ENCODE data around the gene KLHL36.

Gene KLHL36

DNA sequence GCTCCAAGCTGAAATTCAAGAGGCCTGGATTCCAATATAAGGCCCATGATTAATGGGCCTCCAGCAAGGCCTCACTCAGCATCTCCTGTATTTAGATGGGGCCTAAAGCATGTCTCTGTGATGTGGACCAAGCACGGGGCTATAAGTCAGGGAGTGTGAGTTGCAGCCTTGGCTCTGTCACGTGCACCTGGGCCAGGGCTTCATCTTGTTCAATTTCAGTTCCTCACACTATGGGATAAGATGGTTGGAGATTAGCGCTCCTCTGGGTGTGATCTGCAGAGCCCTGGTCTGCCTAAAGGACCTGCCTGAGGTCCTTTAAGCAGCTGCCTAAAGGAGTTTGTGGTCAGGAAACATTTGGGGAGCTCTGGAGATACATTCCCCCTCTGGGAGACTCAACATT is 25.2 kb downstream of the KLHL36 start:
- no peak overlapping the region for H3K27ac ChIP-seq (ENCODE audit: low read depth, low read length, severe bottlenecking)

DNA sequence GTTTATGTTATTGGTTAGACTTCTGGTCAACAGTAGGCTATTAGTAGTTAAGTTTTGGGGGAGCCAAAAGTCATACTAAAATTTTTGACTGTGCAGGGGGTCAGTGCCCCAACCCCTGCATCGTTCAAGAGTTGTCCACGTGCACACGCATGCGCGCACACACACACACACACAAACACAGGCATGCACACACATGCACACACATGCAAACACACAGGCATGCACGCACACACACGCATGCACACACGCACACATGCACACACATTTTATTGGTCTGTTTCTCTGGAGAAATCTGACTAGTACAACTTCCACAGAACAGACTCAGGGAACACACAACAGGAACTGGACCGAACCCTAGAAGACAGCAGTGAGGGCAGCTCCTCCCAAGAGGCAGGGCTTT is 27.1 kb downstream of the KLHL36 start:
- WGBS, 2 experiments (ENCODE audit: insufficient coverage in 2 of 2) = 60 to 84% methylated on average over 1 to 8 of the region's 9 CpGs
- no peak overlapping the region for H3K27ac ChIP-seq (ENCODE audit: low read depth, low read length, severe bottlenecking)
- no peaks in the 10 kb centered on the region for H3K4me1 ChIP-seq (ENCODE audit: control insufficient read depth, insufficient read depth, low read length, poor library complexity, severe bottlenecking)
- no peaks in the 10 kb centered on the region for H3K9me3 ChIP-seq (ENCODE audit: control insufficient read depth, low read length)
- no peaks in the 10 kb centered on the region for H3K36me3 ChIP-seq (ENCODE audit: control insufficient read depth, insufficient read depth, low read length)
- H3K4me3 ChIP-seq (ENCODE audit: extremely low read depth, insufficient read depth, low read length, poor library complexity, severe bottlenecking) = no peak overlapping the region

More for the DNA sequence above, 25.2 kb downstream of the KLHL36 start:
- WGBS, 2 experiments (ENCODE audit: insufficient coverage in 2 of 2) = 87 to 90% methylated on average over 2 to 3 of the region's 3 CpGs
- no peak overlapping the region for H3K4me3 ChIP-seq (ENCODE audit: extremely low read depth, insufficient read depth, low read length, poor library complexity, severe bottlenecking)
- no peaks in the 10 kb centered on the region for H3K4me1 ChIP-seq (ENCODE audit: control insufficient read depth, insufficient read depth, low read length, poor library complexity, severe bottlenecking)
- no peaks in the 10 kb centered on the region for H3K9me3 ChIP-seq (ENCODE audit: control insufficient read depth, low read length)
- H3K36me3 ChIP-seq (ENCODE audit: control insufficient read depth, insufficient read depth, low read length) = no peaks in the 10 kb centered on the region

DNA sequence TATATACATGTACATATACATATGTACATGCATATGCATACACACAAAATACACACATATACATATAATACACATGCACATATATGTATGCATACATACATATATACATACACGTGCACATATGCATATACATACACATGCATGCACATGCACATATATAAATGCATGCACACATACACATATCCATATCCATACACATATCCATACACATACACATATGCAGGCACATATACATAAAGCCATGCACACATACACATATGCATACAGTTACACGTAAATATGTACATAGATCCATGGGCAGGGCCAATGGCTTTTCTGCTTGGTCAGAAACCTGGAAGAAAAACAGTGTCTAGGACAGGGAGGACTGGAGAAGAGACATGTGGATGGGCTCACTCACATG is 27.6 kb downstream of the KLHL36 start:
- H3K36me3 ChIP-seq (ENCODE audit: control insufficient read depth, insufficient read depth, low read length) = no peaks in the 10 kb centered on the region
- no peak overlapping the region for H3K27ac ChIP-seq (ENCODE audit: low read depth, low read length, severe bottlenecking)
- H3K4me3 ChIP-seq (ENCODE audit: extremely low read depth, insufficient read depth, low read length, poor library complexity, severe bottlenecking) = no peak overlapping the region
- 92 to 96% methylated on average over 2 of the region's 2 CpGs for WGBS, 2 experiments (ENCODE audit: insufficient coverage in 2 of 2)
- no peaks in the 10 kb centered on the region for H3K9me3 ChIP-seq (ENCODE audit: control insufficient read depth, low read length)
- no peaks in the 10 kb centered on the region for H3K4me1 ChIP-seq (ENCODE audit: control insufficient read depth, insufficient read depth, low read length, poor library complexity, severe bottlenecking)

DNA sequence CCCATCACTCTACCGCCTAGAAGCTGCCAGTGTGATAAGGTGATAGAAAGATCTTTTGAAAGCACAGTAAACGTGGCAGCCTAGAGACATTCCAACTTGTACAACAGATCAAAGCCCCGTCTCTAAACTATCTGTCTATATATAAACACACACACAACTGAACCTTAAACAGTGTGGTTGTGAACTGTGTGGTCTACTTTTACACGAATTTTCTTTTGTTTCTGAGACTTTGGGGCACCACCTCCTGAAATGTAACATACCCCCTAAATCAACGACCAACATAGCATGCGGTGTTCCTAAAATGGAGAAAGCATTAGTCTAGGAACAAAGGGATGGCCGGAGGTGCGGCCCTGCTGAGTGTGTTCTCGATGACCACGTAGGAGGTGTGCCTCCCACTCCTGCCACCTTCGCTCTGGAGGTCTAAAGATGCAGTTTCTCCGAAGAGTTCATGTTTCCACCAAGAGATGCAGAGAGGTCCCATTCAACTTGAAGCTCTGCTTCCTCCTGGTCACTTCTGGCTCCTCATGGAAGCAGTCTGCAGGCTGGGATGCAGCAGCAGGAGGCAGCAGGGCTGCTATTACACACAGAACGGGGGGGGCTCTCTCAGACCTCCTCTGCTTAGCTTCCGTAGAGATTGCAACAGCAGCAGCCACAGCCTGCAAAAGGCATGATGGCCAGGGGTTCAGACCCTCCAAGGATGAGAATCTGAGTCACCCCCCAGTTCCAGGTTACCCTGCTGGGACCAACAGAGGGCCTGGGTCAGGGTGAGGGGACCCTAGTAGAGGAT is 28.9 kb downstream of the KLHL36 start:
- Histone ChIP-seq H3K9me3 (ENCODE audit: control insufficient read depth, low read length) (no peaks in the 10 kb centered on the region), H3K36me3 (ENCODE audit: control insufficient read depth, insufficient read depth, low read length) (no peaks in the 10 kb centered on the region), H3K27ac (ENCODE audit: low read depth, low read length, severe bottlenecking) (no peak overlapping the region), H3K4me1 (ENCODE audit: control insufficient read depth, insufficient read depth, low read length, poor library complexity, severe bottlenecking) (no peaks in the 10 kb centered on the region), H3K4me3 (ENCODE audit: extremely low read depth, insufficient read depth, low read length, poor library complexity, severe bottlenecking) (no peak overlapping the region)
- WGBS, 2 experiments (ENCODE audit: insufficient coverage in 2 of 2) = 84% methylated on average over 10 of the region's 14 CpGs

DNA sequence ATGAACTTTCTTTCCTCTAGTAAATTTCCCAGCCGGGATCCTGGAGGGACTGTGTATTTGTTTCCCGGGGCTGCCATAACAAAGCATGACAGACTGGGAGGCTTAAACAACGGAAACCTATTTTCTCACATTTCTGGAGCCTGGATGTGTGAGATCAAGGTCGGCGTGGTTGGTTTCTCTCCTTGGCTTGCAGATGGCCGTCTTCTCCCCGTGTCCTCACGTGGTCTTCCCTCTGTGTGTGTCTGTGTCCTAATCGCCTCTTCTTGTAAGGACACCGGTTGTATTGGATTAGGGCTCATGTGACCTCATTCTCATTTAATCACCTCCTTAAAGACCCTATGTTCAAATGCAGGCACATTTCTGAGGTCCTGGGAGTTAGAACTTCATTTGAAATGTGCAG is 29.5 kb downstream of the KLHL36 start:
- no peaks in the 10 kb centered on the region for H3K4me1 ChIP-seq (ENCODE audit: control insufficient read depth, insufficient read depth, low read length, poor library complexity, severe bottlenecking)
- 62 to 77% methylated on average over 6 of the region's 10 CpGs for WGBS, 2 experiments (ENCODE audit: insufficient coverage in 2 of 2)
- H3K9me3 ChIP-seq (ENCODE audit: control insufficient read depth, low read length) = no peaks in the 10 kb centered on the region
- H3K27ac ChIP-seq (ENCODE audit: low read depth, low read length, severe bottlenecking) = no peak overlapping the region
- H3K36me3 ChIP-seq (ENCODE audit: control insufficient read depth, insufficient read depth, low read length) = no peaks in the 10 kb centered on the region
- H3K4me3 ChIP-seq (ENCODE audit: extremely low read depth, insufficient read depth, low read length, poor library complexity, severe bottlenecking) = no peak overlapping the region

DNA sequence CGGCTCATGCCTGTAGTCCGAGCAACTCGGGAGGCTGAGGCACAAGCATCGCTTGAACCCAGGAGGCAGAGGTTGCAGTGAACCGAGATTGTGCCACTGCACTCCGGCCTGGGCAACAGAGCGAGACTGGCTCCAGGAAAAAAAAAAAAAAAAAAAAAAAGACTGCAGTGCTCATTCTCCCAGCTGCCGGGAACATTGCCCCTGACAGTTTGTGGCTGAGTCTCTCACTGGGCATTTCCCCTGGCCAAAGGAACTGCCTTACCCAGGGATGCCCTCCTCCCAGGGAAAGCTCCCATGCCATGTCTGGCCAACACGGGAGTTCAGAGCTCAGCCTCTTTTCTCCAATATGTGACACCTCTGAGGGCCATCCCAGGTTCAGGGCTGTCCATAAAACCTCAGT is 30.2 kb downstream of the KLHL36 start:
- 90 to 94% methylated on average over 8 to 9 of the region's 9 CpGs for WGBS, 2 experiments (ENCODE audit: insufficient coverage in 2 of 2)
- H3K4me3 ChIP-seq (ENCODE audit: extremely low read depth, insufficient read depth, low read length, poor library complexity, severe bottlenecking) = no peak overlapping the region

DNA sequence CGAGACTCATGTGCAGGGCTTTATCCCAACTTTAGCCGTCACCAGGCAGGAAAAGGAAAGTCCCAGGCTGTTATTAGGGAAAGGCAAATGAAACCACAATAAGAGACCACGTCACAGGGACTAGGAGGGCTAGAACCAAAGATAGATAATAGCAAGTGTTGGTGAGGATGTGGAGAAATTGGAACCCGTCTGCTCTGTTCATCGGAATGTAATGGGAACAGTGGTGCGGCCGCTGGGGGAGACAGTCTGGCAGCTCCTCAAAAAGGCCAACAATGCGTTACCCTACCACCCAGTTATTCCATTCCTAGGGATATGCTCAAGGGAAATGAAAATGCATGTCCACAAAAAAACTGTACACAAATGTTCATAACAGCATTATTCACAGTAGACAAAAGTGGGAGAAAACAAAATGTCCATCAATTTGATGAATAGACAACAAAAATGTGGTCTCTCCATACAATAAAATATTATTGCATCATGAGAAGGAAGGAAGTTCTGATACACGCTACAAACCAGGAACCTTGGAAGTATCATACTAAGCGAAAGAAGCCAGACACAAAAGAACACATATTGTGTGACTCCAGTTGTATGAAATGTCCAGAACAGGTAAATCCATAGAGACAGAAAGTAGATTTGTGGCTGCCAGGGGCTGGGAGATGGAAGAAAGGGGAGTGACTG is 32.0 kb downstream of the KLHL36 start:
- WGBS, 2 experiments (ENCODE audit: insufficient coverage in 2 of 2) = 92 to 93% methylated on average over 4 to 6 of the region's 10 CpGs
- Histone ChIP-seq H3K27ac (ENCODE audit: low read depth, low read length, severe bottlenecking) (no peak overlapping the region), H3K4me1 (ENCODE audit: control insufficient read depth, insufficient read depth, low read length, poor library complexity, severe bottlenecking) (no peaks in the 10 kb centered on the region), H3K9me3 (ENCODE audit: control insufficient read depth, low read length) (no peaks in the 10 kb centered on the region), H3K4me3 (ENCODE audit: extremely low read depth, insufficient read depth, low read length, poor library complexity, severe bottlenecking) (no peak overlapping the region), H3K36me3 (ENCODE audit: control insufficient read depth, insufficient read depth, low read length) (no peaks in the 10 kb centered on the region)

More for the DNA sequence above, 30.2 kb downstream of the KLHL36 start:
- Histone ChIP-seq H3K36me3 (ENCODE audit: control insufficient read depth, insufficient read depth, low read length) (no peaks in the 10 kb centered on the region), H3K4me1 (ENCODE audit: control insufficient read depth, insufficient read depth, low read length, poor library complexity, severe bottlenecking) (no peaks in the 10 kb centered on the region), H3K27ac (ENCODE audit: low read depth, low read length, severe bottlenecking) (no peak overlapping the region), H3K9me3 (ENCODE audit: control insufficient read depth, low read length) (no peaks in the 10 kb centered on the region)

DNA sequence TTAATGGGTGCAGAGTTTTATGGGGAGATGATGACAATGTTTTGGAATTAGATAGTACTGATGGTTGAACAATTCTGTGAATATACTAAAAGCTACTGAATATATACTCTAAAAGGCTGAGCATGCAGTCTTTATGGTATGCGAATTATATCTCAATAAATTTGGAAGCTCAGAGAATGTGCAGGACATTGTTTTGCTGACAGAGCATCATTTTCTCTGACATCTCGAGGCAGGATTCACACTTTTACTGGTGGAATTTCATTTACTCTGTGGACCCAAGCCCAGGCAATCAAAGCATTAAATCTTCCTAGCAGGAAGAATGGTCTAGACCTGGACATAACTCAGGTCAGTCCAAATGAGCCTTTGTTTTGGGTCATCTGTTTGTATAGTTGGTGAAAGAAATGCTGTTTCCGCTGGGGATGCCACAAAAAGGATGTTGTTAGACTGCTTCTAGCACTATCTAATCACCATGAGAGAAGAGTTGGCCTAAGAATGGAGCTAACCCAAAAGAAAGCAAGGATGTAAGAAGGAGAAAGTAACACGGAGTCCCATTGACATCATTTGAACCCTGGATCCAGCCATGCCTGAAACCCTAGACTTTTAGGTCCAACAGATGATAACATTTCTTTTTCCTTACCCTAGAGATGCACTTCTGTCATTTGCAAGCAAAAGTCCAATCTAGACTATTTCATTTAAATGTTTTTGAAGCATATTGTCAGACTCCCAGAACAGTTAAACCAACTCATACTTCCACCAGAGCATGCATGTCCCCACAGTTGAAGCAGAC is 32.7 kb downstream of the KLHL36 start:
- Histone ChIP-seq H3K36me3 (ENCODE audit: control insufficient read depth, insufficient read depth, low read length) (no peaks in the 10 kb centered on the region), H3K4me3 (ENCODE audit: extremely low read depth, insufficient read depth, low read length, poor library complexity, severe bottlenecking) (no peak overlapping the region), H3K27ac (ENCODE audit: low read depth, low read length, severe bottlenecking) (no peak overlapping the region), H3K9me3 (ENCODE audit: control insufficient read depth, low read length) (no peaks in the 10 kb centered on the region), H3K4me1 (ENCODE audit: control insufficient read depth, insufficient read depth, low read length, poor library complexity, severe bottlenecking) (no peaks in the 10 kb centered on the region)
- 82 to 93% methylated on average over 1 to 3 of the region's 4 CpGs for WGBS, 2 experiments (ENCODE audit: insufficient coverage in 2 of 2)

DNA sequence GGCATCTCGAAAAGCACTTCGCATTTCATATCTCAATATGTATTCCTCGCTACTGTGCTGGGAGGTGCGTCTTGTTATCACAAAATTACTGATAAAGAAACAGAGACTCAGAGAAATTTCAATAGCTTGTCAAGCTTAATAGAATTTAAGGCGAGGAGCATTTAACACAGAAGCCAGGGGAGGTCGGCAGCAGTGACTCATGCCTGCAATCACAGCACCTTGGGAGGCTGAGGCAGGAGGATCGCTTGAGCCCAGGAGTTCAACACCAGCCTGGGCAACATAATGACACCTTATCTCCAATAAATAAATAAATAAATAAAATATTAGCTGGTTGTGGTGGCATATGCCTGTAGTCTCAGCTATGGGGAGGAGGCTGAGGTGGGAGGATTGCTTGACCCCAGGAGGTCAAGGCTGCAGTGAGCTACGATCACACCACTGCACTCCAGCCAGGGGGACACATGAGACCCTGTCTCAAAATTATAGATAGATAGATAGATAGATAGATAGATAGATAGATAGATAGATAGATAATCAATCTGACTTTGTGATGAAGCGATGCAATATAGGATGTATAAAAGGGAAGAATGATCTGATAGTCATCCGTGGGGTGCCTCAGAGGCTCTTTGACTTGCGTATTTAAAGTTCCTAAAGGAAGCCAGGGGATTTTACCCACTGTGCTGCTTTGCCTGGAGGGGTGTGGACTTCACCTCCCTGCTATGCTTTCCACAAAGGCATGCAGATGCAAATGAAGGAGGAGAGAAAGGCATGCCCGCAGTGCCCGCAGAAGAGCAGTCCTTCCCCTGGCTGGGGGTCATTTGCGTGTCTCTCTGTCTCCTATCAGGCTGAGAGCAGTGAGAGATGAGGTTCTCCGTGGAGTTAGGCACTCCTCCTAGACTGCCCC is 35.6 kb downstream of the KLHL36 start:
- WGBS, 2 experiments (ENCODE audit: insufficient coverage in 2 of 2) = 33 to 67% methylated on average over 8 to 9 of the region's 15 CpGs
- Histone ChIP-seq H3K9me3 (ENCODE audit: control insufficient read depth, low read length) (peaks cover 9% of the 10 kb centered on the region), H3K4me1 (ENCODE audit: control insufficient read depth, insufficient read depth, low read length, poor library complexity, severe bottlenecking) (no peaks in the 10 kb centered on the region), H3K4me3 (ENCODE audit: extremely low read depth, insufficient read depth, low read length, poor library complexity, severe bottlenecking) (no peak overlapping the region), H3K36me3 (ENCODE audit: control insufficient read depth, insufficient read depth, low read length) (no peaks in the 10 kb centered on the region), H3K27ac (ENCODE audit: low read depth, low read length, severe bottlenecking) (no peak overlapping the region)

DNA sequence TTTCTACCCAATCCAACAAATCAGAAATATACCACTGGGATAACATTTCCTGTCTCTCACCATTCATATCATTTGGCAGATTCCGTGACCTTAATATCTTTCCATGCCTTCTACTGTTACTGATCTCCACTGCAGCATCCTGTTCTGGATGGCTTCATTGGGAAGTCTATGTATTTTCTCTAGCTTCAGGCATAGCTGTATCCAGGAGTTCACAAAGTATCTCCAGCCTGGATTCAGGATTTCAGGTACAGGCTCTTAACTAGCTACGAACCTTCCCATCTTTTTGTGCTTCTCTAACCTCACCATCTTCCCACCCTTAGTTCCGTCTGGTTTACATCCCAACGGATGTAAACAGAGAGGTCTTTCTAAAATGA is 36.3 kb downstream of the KLHL36 start:
- Histone ChIP-seq H3K4me1 (ENCODE audit: control insufficient read depth, insufficient read depth, low read length, poor library complexity, severe bottlenecking) (no peaks in the 10 kb centered on the region), H3K9me3 (ENCODE audit: control insufficient read depth, low read length) (peaks cover 9% of the 10 kb centered on the region), H3K4me3 (ENCODE audit: extremely low read depth, insufficient read depth, low read length, poor library complexity, severe bottlenecking) (no peak overlapping the region), H3K36me3 (ENCODE audit: control insufficient read depth, insufficient read depth, low read length) (no peaks in the 10 kb centered on the region), H3K27ac (ENCODE audit: low read depth, low read length, severe bottlenecking) (no peak overlapping the region)
- 86 to 92% methylated on average over 4 of the region's 4 CpGs for WGBS, 2 experiments (ENCODE audit: insufficient coverage in 2 of 2)
